Endothelial cell of umbilical vein (primary cell): ENCODE data around the gene PRICKLE4. TPM values are rescaled to one million over a fixed set of nuclear protein-coding genes. Genes with fewer than 3 reads are reported as not detected.

ENCODE experiments used
- BruUV-seq: library from RNA; stranded (reverse); fragments of 400-500 nt; replicated peaks from 2 replicates; lab custom pipeline; 2021; lab: Mats Ljungman, UMichigan
- CTCF ChIA-PET: fragments of 300-600, 350-600 bp; sonication (Branson Sonifier 250); formaldehyde crosslinking; loops from one replicate; lab custom pipeline; 2021; ENCODE audit warnings: antibody characterized with exemption, inconsistent platforms; lab: Charles Lee
- POLR2A ChIA-PET: fragments of 300-600, 350-600 bp; sonication (Branson Sonifier 250); formaldehyde crosslinking; loops from one replicate; lab custom pipeline; 2021; ENCODE audit warnings: antibody characterized with exemption, inconsistent platforms; lab: Charles Lee
- DNase-seq: peaks from one replicate; pipeline ENCODE4 v3.0.0-alpha.2; 2011; ENCODE audit warnings: low read depth, low spot score
- FAIRE-seq: peaks from 2 replicates; lab custom pipeline; 2011; peaks lifted over from hg19 to GRCh38; lab: Jason Lieb, UNC
- H2AFZ ChIP-seq: 2 replicates; pipeline ENCODE4 v1.6.0; 2012; ENCODE audit warnings: low read depth, low read length, control low read depth, inconsistent platforms
- H3K27ac ChIP-seq: 2 replicates; pipeline ENCODE4 v1.5.1; 2011; ENCODE audit warnings: low read depth, mild to moderate bottlenecking, control low read depth, low read length, moderate library complexity; ENCODE audit not compliant: insufficient read depth
- H3K27me3 ChIP-seq, 2 experiments: 2 replicates each; pipeline versions ENCODE4 v1.6.0 to v1.6.1; 2011; ENCODE audit warnings: low read length in 2 of 2, mixed read lengths in 1 of 2; ENCODE audit not compliant: control insufficient read depth in 2 of 2, insufficient read depth in 2 of 2
- H3K36me3 ChIP-seq, 2 experiments: 2 replicates in 1 of 2; 3 replicates in 1 of 2; pipeline ENCODE4 v1.5.1; 2011; ENCODE audit warnings: low read length in 2 of 2, mild to moderate bottlenecking in 1 of 2, moderate library complexity in 1 of 2; ENCODE audit not compliant: control insufficient read depth in 2 of 2, insufficient read depth in 2 of 2; ENCODE audit errors: extremely low read depth in 1 of 2
- H3K4me1 ChIP-seq: 3 replicates; pipeline ENCODE4 v1.5.1; 2011; ENCODE audit warnings: mild to moderate bottlenecking, low read length; ENCODE audit not compliant: control insufficient read depth, insufficient read depth; ENCODE audit errors: extremely low read depth
- H3K4me2 ChIP-seq: 2 replicates; pipeline ENCODE4 v1.6.1; 2011; ENCODE audit warnings: low read length, control low read depth, mixed read lengths; ENCODE audit not compliant: insufficient read depth
- H3K4me3 ChIP-seq, 3 experiments: fragments of 200-600 bp in 1 of 3; sonication (generic), shearing (Covaris generic) in 1 of 3; replicated peaks in 1 of 3; 2 replicates each; pipeline ENCODE4 v1.5.1; 2011 to 2016; ENCODE audit warnings: control low read depth in 3 of 3, low read length in 3 of 3, mild to moderate bottlenecking in 2 of 3, inconsistent platforms in 1 of 3, low read depth in 1 of 3, moderate library complexity in 1 of 3; ENCODE audit not compliant: insufficient read depth in 1 of 3
- H3K79me2 ChIP-seq: 2 replicates; pipeline ENCODE4 v1.6.0; 2012; ENCODE audit warnings: low read length, inconsistent platforms; ENCODE audit not compliant: control insufficient read depth, insufficient read depth
- H3K9ac ChIP-seq: replicated peaks from 2 replicates; pipeline ENCODE3; 2011; ENCODE audit warnings: low read length, control low read depth; ENCODE audit not compliant: insufficient read depth; ENCODE audit errors: extremely low read depth
- H3K9me1 ChIP-seq: replicated peaks from 3 replicates; pipeline ENCODE4 v1.6.0; 2011; ENCODE audit warnings: mild to moderate bottlenecking, low read length; ENCODE audit not compliant: control insufficient read depth, insufficient read depth; ENCODE audit errors: extremely low read depth
- H3K9me3 ChIP-seq: replicated peaks from 2 replicates; pipeline ENCODE4 v1.5.1; 2012; ENCODE audit warnings: low read length, inconsistent platforms; ENCODE audit not compliant: control insufficient read depth, insufficient read depth
- H4K20me1 ChIP-seq: replicated peaks from 2 replicates; pipeline ENCODE3; 2011; ENCODE audit warnings: mild to moderate bottlenecking, low read length; ENCODE audit not compliant: control insufficient read depth, insufficient read depth; ENCODE audit errors: extremely low read depth
- EZH2 ChIP-seq: IDR thresholded peaks from 2 replicates; pipeline ENCODE4 v1.6.1; 2012; ENCODE audit warnings: borderline replicate concordance, low read depth, mild to moderate bottlenecking, moderate library complexity, low read length, inconsistent platforms; ENCODE audit not compliant: severe bottlenecking
- FOS ChIP-seq: IDR thresholded peaks from 2 replicates; pipeline ENCODE4 v1.6.1; 2011; ENCODE audit warnings: mild to moderate bottlenecking, low read length, moderate library complexity, borderline replicate concordance; ENCODE audit not compliant: insufficient read depth
- GATA2 ChIP-seq: IDR thresholded peaks from 2 replicates; pipeline ENCODE4 v1.7.0; 2011; ENCODE audit warnings: low read depth, mild to moderate bottlenecking, moderate library complexity, mixed read lengths, low read length; ENCODE audit not compliant: insufficient read length, insufficient read depth
- MYC ChIP-seq: IDR thresholded peaks from one replicate; pipeline ENCODE4 v1.6.1; 2011; ENCODE audit warnings: mild to moderate bottlenecking, low read depth, low read length
- POLR2A ChIP-seq: IDR thresholded peaks from 2 replicates; pipeline ENCODE4 v1.6.1; 2012; ENCODE audit warnings: low read depth, mild to moderate bottlenecking, control low read depth, low read length
- dilution Hi-C: fragments of 300-500 bp; cut with MboI; formaldehyde crosslinking; loops from one replicate; pipeline ENCODE4 v1.15.0; 2019; ENCODE audit warnings: low sequenced_read_pairs; ENCODE audit not compliant: extremely low pct_ligation_motif_present
- intact Hi-C: fragments of 100-400 bp; cut with micrococcal nuclease; formaldehyde crosslinking; loops from one replicate; pipeline ENCODE4 v1.10.0; 2022
- polyA plus RNA-seq, 4 experiments: library from polyadenylated mRNA; depleted of rRNA in 3 of 4; stranded (reverse) in 3 of 4; unstranded in 1 of 4; fragments of >200 nt; gene quantifications; 2 replicates each; pipeline versions ENCODE4 v1.2.1 to v1.2.3, GENCODE V29; 2011 to 2012; ENCODE audit warnings: missing spikeins in 1 of 4
- total RNA-seq: library from RNA; stranded (reverse); gene quantifications from 2 replicates; pipeline ENCODE4 v1.2.3, GENCODE V29; 2021
- TF ChIP-seq, protein P1 (sequence below), 2 donors: IDR thresholded peaks; 1 replicate in 1 of 2; 2 replicates in 1 of 2; pipeline ENCODE4 v1.5.1; 2011; ENCODE audit warnings: low read length in 2 of 2, mild to moderate bottlenecking in 2 of 2, moderate library complexity in 2 of 2, control low read depth in 1 of 2, inconsistent platforms in 1 of 2, low read depth in 1 of 2; ENCODE audit not compliant: insufficient read depth in 1 of 2; ENCODE audit errors: extremely low read depth in 1 of 2

Gene PRICKLE4
- total and polyA plus RNA-seq, 2 donors (not counting 3 experiments of a cell fraction or from before 2014, with no cell fraction given), result 1.0 to 3.3 TPM

DNA sequence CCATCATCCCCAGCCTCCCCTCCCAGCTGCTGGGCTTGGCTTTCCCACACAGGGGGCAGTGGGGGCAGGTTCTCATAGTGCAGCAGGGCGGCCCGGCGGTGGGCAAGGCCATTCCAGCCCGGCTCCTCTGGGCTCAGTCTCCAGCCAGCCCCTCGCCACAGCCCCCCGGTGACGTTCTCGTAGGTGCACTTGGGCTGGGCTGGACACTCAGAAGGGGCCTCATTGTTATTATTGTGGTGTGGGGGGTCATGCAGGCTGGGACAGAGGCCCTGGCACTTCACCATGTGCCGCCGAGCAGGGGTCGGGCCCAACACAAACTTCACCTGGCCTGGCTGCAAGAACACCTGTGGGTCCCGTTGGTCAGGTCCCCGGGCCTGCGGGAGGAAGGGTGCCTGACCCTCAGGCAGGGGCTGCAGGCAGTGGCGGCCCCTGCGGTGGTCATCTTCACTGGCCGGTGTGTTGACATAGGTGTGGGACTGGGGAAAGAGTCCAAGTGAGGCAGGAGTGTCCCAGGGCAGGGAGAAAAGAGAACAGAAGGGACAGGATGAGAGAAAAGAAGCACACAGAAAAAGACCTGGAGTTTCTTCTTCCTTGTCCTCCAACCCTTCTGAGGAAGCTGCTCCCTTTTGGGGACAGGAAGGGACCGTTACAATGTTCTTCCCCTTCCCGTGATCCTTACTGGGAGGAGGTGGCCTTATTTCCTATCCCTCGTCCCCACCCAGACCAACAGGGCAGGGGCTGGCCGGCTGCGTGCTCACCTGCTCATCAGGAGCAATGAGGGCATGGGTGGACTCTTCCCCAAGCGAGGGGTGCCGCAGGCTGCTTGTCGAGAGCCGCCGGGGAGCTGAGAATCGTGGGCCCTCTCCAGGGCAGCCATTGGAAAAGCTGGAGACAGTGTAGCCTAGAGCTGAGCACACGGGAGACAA is 9.3 kb upstream of the PRICKLE4 start:
- Histone ChIP-seq H3K9ac (no peak overlapping the region), H3K79me2 (no peaks in the 10 kb centered on the region), H3K4me1 (peaks cover 3% of the 10 kb centered on the region), H3K27ac (no peak overlapping the region), H3K9me1 (no peaks in the 10 kb centered on the region), H3K27me3 (no peaks in the 10 kb centered on the region), H3K4me2 (no peak overlapping the region), H3K36me3 (peaks cover 3 to 15% of the 10 kb centered on the region in 2 experiments), H3K9me3 (no peaks in the 10 kb centered on the region), H4K20me1 (no peaks in the 10 kb centered on the region), H2AFZ (no peak overlapping the region), H3K4me3 (no peak overlapping the region)
- FAIRE-seq, result no peak
- TF ChIP-seq, protein P1, sequence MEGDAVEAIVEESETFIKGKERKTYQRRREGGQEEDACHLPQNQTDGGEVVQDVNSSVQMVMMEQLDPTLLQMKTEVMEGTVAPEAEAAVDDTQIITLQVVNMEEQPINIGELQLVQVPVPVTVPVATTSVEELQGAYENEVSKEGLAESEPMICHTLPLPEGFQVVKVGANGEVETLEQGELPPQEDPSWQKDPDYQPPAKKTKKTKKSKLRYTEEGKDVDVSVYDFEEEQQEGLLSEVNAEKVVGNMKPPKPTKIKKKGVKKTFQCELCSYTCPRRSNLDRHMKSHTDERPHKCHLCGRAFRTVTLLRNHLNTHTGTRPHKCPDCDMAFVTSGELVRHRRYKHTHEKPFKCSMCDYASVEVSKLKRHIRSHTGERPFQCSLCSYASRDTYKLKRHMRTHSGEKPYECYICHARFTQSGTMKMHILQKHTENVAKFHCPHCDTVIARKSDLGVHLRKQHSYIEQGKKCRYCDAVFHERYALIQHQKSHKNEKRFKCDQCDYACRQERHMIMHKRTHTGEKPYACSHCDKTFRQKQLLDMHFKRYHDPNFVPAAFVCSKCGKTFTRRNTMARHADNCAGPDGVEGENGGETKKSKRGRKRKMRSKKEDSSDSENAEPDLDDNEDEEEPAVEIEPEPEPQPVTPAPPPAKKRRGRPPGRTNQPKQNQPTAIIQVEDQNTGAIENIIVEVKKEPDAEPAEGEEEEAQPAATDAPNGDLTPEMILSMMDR (IDR thresholded peaks at IDR 0.05; ENCODE audit: extremely low read depth in 1 of 2, insufficient read depth in 1 of 2, low read depth in 1 of 2, low read length in 2 of 2), result no peak
- TF ChIP-seq MYC, result no peak
- no peak for TF ChIP-seq EZH2
- TF ChIP-seq FOS, result no peak
- TF ChIP-seq POLR2A, result no peak
- no peak for TF ChIP-seq GATA2
- intact Hi-C loops (no loop called here), dilution Hi-C loops (no loop called here)
- ChIA-PET CTCF (interaction anchor here (1.4 kb wide), 1 partner anchor 88 kb away, joined by 3 read pairs; no protein-coding TSS in a partner anchor), POLR2A (no interaction called here)
- no TSS peak for BruUV-seq
- DNase-seq, result no peak
